PFSK-1 (cell line): Measurements from ENCODE around the gene RTN4RL1.

Source experiments
- FOXP2 ChIP-seq: optimal IDR thresholded peaks from 2 replicates; pipeline ENCODE3; 2011; ENCODE audit warnings: borderline replicate concordance, control low read depth, inconsistent platforms; ENCODE audit not compliant: insufficient read depth; ENCODE audit errors: extremely low read length, extremely low read depth
- POLR2AphosphoS5 ChIP-seq: IDR thresholded peaks from 2 replicates; pipeline ENCODE4 v1.6.1; 2012; ENCODE audit warnings: low read depth, mild to moderate bottlenecking, control low read depth, low read length, moderate library complexity
- SIN3A ChIP-seq: IDR thresholded peaks from 2 replicates; pipeline ENCODE4 v1.6.1; 2012; ENCODE audit warnings: mild to moderate bottlenecking, low read length, moderate library complexity, borderline replicate concordance; ENCODE audit not compliant: insufficient read depth
- TAF1 ChIP-seq: IDR thresholded peaks from 2 replicates; pipeline ENCODE4 v1.6.1; 2012; ENCODE audit warnings: low read length, control low read depth, borderline replicate concordance; ENCODE audit not compliant: insufficient read depth
- TF ChIP-seq, protein P1 (sequence below), 2 experiments: IDR thresholded peaks; 2 replicates each; pipeline versions ENCODE4 v1.6.1 to v1.8.0; 2011 to 2012; ENCODE audit warnings: low read depth in 2 of 2, low read length in 2 of 2, control low read depth in 1 of 2, inconsistent platforms in 1 of 2, mild to moderate bottlenecking in 1 of 2, moderate library complexity in 1 of 2; ENCODE audit not compliant: insufficient read depth in 1 of 2

Gene RTN4RL1

DNA sequence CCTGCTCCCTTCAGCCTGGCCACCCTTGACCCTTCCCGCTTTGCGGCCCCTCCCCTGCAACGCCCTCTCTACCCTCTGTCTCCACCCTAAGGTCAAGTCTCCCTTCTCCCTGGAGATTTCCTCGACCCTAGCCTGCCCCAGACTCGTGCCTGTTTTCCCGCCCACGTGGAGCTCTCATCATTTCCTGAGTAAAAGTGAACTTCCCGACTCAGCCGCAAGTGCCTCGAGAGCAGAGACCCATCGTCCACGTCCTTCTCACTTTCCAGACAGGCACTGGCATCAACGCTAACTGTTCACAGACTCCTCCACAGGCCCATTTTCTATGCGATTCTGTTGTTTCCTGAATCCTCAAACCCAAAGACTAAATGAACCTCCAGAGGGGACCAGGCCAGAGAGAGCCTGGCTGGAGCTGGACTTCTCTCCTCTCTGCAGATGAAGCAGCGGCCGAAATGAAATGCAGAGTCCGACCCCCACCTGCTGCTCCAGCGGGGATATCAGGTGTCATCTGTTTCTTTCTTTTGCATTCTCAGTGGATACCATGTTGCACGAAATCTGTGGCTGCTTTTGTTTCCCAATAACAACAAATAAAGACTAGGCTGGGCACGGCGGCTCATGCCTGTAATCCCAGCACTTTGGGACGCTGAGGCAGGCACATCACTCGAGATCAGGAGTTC, 52.5 kb downstream of the RTN4RL1 start:
- no peak for TF ChIP-seq SIN3A
- TF ChIP-seq, protein P1, sequence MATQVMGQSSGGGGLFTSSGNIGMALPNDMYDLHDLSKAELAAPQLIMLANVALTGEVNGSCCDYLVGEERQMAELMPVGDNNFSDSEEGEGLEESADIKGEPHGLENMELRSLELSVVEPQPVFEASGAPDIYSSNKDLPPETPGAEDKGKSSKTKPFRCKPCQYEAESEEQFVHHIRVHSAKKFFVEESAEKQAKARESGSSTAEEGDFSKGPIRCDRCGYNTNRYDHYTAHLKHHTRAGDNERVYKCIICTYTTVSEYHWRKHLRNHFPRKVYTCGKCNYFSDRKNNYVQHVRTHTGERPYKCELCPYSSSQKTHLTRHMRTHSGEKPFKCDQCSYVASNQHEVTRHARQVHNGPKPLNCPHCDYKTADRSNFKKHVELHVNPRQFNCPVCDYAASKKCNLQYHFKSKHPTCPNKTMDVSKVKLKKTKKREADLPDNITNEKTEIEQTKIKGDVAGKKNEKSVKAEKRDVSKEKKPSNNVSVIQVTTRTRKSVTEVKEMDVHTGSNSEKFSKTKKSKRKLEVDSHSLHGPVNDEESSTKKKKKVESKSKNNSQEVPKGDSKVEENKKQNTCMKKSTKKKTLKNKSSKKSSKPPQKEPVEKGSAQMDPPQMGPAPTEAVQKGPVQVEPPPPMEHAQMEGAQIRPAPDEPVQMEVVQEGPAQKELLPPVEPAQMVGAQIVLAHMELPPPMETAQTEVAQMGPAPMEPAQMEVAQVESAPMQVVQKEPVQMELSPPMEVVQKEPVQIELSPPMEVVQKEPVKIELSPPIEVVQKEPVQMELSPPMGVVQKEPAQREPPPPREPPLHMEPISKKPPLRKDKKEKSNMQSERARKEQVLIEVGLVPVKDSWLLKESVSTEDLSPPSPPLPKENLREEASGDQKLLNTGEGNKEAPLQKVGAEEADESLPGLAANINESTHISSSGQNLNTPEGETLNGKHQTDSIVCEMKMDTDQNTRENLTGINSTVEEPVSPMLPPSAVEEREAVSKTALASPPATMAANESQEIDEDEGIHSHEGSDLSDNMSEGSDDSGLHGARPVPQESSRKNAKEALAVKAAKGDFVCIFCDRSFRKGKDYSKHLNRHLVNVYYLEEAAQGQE (IDR thresholded peaks at IDR 0.05; ENCODE audit: insufficient read depth in 1 of 2, low read depth in 2 of 2, low read length in 2 of 2): no peak
- no peak for TF ChIP-seq FOXP2
- TF ChIP-seq POLR2AphosphoS5: no peak
- TF ChIP-seq TAF1: no peak

DNA sequence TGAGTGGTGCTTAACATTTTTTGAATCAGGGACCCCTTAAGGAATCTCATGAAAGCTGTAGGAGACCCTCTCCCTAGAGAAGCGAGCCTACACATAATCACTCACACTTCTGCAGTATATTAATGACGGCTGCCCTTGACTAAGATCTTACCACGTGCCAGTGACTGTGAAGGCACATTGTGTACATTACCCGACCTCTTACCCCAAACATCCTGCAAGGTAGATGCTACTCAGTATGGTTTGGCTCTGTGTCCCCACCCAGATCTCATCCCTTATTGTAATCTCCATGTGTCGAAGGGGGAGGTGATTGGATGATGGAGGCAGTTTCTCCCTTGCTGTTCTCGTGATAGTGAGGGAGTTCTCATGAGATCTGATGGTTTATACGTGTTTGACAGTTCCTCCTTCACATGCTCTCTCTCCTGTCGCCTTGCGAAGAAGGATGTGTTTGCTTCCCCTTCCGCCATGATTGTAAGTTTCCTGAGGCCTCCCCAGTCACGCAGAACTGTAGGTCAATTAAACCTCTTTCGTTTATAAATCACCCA, 54.2 kb downstream of the RTN4RL1 start:
- TF ChIP-seq POLR2AphosphoS5 (no peak), SIN3A (no peak), TAF1 (no peak), FOXP2 (no peak)
- TF ChIP-seq, protein P1 (IDR thresholded peaks at IDR 0.05; ENCODE audit: insufficient read depth in 1 of 2, low read depth in 2 of 2, low read length in 2 of 2): no peak

DNA sequence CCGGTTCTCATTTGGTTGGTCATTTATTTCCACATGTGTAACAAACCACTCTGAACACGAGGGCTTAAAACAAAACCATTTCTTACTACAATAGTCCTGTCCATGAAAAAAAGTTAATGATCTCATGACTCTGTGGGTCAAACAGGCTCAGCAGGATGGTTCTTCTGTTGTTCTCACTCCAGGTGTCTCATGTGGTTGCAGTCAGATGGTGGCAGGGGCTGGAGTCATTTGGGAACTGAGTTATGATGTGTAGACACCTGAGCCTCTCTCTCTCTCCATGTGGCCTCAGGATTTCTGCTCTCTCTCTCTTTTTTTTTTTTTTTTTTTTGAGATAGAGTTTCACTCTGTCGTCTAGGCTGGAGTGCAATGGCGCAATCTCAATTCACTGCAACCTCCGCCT, 55.4 kb downstream of the RTN4RL1 start:
- TF ChIP-seq POLR2AphosphoS5 (no peak), TAF1 (no peak), SIN3A (no peak), FOXP2 (no peak)
- TF ChIP-seq, protein P1 (IDR thresholded peaks at IDR 0.05; ENCODE audit: insufficient read depth in 1 of 2, low read depth in 2 of 2, low read length in 2 of 2): no peak

DNA sequence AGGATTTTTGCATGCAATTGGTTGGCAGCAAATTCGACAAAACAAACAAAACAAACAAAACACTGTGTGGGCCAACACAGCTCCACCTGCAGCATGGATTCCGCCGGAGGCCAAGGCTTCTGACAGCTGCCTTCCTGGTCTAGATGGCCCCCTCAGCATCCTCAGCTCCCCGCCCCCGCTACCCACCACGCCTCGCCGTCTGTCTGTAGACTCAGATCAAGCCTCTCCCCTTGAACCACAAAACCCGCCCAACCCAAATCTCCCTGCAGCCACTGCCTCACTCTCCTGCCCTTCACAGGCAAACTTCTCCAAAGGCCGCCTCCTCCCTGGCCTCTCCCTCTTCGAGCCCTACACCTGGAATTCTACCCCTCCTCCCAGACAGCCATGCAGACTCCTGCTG, 57.9 kb downstream of the RTN4RL1 start:
- TF ChIP-seq SIN3A (no peak), FOXP2 (no peak), TAF1 (no peak), POLR2AphosphoS5 (no peak)
- TF ChIP-seq, protein P1 (IDR thresholded peaks at IDR 0.05; ENCODE audit: insufficient read depth in 1 of 2, low read depth in 2 of 2, low read length in 2 of 2): no peak
